Suprapubic skin (tissue), 4 donors: ENCODE measurements around the gene CBY2. TPM values are rescaled to one million over a fixed set of nuclear protein-coding genes. Genes with fewer than 3 reads are reported as not detected.
"Not testable (repeated sequence)": the region's sequence is repeated elsewhere in the genome, so short reads cannot be mapped to it uniquely, and the experiment has no call there.

ENCODE experiments used
- DNase-seq, 2 donors: peaks; one replicate each; pipeline ENCODE4 v3.0.0-alpha.2; 2019; ENCODE audit warnings: low spot score in 2 of 2
- H3K27ac ChIP-seq: fragments of 200-600 bp; sonication (generic); one replicate; pipeline ENCODE4 v1.5.1; 2019
- H3K27me3 ChIP-seq: fragments of 200-600 bp; sonication (generic); one replicate; pipeline ENCODE4 v1.5.1; 2019
- H3K36me3 ChIP-seq: fragments of 200-600 bp; sonication (generic); one replicate; pipeline ENCODE4 v1.5.1; 2019
- H3K4me1 ChIP-seq: fragments of 200-600 bp; sonication (generic); one replicate; pipeline ENCODE4 v1.5.1; 2019
- H3K4me3 ChIP-seq: fragments of 200-600 bp; sonication (generic); one replicate; pipeline ENCODE4 v1.5.1; 2019; ENCODE audit warnings: mild to moderate bottlenecking
- H3K9me3 ChIP-seq: fragments of 200-600 bp; sonication (generic); one replicate; pipeline ENCODE4 v1.5.1; 2019
- EP300 ChIP-seq: sonication (generic); formaldehyde crosslinking; IDR thresholded peaks from one replicate; pipeline ENCODE4 v1.6.1; 2017; ENCODE audit warnings: antibody characterized with exemption
- POLR2A ChIP-seq, 2 donors: fragments of 450-650 bp; IDR thresholded peaks; one replicate each; pipeline ENCODE4 v1.6.1; 2017; ENCODE audit warnings: antibody characterized with exemption in 2 of 2, mild to moderate bottlenecking in 2 of 2, moderate library complexity in 2 of 2
- POLR2AphosphoS5 ChIP-seq, 3 donors: sonication (generic); formaldehyde crosslinking; IDR thresholded peaks; one replicate each; pipeline ENCODE4 v1.6.1; 2017; ENCODE audit warnings: antibody characterized with exemption in 3 of 3
- WGBS: methylation state at CpG from one replicate; pipeline ENCODE4 v1.1.5; 2018; 5-methylcytosine and 5-hydroxymethylcytosine counted together
- total RNA-seq, 4 donors: library from RNA; depleted of rRNA; stranded (reverse); fragments of >200 nt; gene quantifications; one replicate each; pipeline ENCODE4 v1.1.0, GENCODE V29; 2016
- TF ChIP-seq, protein P1 (sequence below), 2 donors: fragments of 200-600 bp in 1 of 2; fragments of 450-650 bp in 1 of 2; sonication (generic) in 1 of 2; IDR thresholded peaks; one replicate each; pipeline ENCODE4 v1.5.1; 2016 to 2019; ENCODE audit warnings: antibody characterized with exemption in 2 of 2, mild to moderate bottlenecking in 1 of 2, moderate library complexity in 1 of 2

The CBY2 gene
- total RNA-seq, 4 donors from 2014 or later: 0.49 TPM; not detected in 3

GRCh38 chr13:45752510-45752909 is 50.4 kb downstream of the CBY2 start:
- Histone ChIP-seq H3K27me3 (no peaks in the 10 kb centered on the region), H3K9me3 (no peaks in the 10 kb centered on the region), H3K4me1 (no peaks in the 10 kb centered on the region), H3K4me3 (no peak overlapping the region), H3K36me3 (no peaks in the 10 kb centered on the region), H3K27ac (no peak overlapping the region)
- WGBS: 71% methylated on average over 1 of the region's 1 CpG
- no peak for TF ChIP-seq POLR2A (IDR thresholded peaks at IDR 0.05)
- TF ChIP-seq, protein P1, sequence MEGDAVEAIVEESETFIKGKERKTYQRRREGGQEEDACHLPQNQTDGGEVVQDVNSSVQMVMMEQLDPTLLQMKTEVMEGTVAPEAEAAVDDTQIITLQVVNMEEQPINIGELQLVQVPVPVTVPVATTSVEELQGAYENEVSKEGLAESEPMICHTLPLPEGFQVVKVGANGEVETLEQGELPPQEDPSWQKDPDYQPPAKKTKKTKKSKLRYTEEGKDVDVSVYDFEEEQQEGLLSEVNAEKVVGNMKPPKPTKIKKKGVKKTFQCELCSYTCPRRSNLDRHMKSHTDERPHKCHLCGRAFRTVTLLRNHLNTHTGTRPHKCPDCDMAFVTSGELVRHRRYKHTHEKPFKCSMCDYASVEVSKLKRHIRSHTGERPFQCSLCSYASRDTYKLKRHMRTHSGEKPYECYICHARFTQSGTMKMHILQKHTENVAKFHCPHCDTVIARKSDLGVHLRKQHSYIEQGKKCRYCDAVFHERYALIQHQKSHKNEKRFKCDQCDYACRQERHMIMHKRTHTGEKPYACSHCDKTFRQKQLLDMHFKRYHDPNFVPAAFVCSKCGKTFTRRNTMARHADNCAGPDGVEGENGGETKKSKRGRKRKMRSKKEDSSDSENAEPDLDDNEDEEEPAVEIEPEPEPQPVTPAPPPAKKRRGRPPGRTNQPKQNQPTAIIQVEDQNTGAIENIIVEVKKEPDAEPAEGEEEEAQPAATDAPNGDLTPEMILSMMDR (IDR thresholded peaks at IDR 0.05): no peak
- TF ChIP-seq POLR2AphosphoS5 (IDR thresholded peaks at IDR 0.05): no peak
- TF ChIP-seq EP300: no peak
- no peak for DNase-seq

GRCh38 chr13:45756498-45756897 is 54.4 kb downstream of the CBY2 start:
- not testable (repeated sequence) for H3K27ac ChIP-seq, DNase-seq, H3K9me3 ChIP-seq, H3K4me1 ChIP-seq, H3K27me3 ChIP-seq, H3K36me3 ChIP-seq, H3K4me3 ChIP-seq
- 88% methylated on average over 1 of the region's 1 CpG for WGBS

GRCh38 chr13:45757589-45757988 is 55.5 kb downstream of the CBY2 start:
- not testable (repeated sequence) for H3K27ac ChIP-seq, H3K4me3 ChIP-seq, H3K36me3 ChIP-seq, H3K27me3 ChIP-seq, DNase-seq, H3K4me1 ChIP-seq, H3K9me3 ChIP-seq
- 72% methylated on average over 3 of the region's 3 CpGs for WGBS

GRCh38 chr13:45763419-45763818 is 61.3 kb downstream of the CBY2 start:
- TF ChIP-seq POLR2AphosphoS5 (IDR thresholded peaks at IDR 0.05): no peak
- TF ChIP-seq, protein P1 (IDR thresholded peaks at IDR 0.05): no peak
- TF ChIP-seq EP300: no peak
- TF ChIP-seq POLR2A (IDR thresholded peaks at IDR 0.05): no peak
- no peak for DNase-seq
- no peak overlapping the region for H3K27ac ChIP-seq
- no peaks in the 10 kb centered on the region for H3K4me1 ChIP-seq
- no peaks in the 10 kb centered on the region for H3K36me3 ChIP-seq
- peaks cover under 1% of the 10 kb centered on the region for H3K9me3 ChIP-seq
- H3K4me3 ChIP-seq: no peak overlapping the region
- H3K27me3 ChIP-seq: peaks cover 3% of the 10 kb centered on the region
- WGBS: 86% methylated on average over 4 of the region's 4 CpGs

Other genes with a start within 250 kb of the CBY2 start
- 10 to 100 TPM; 23.8 to 70.5 (median 31.7) TPM for gene COG3, start 237.4 kb upstream of the CBY2 start, total RNA-seq
- not detected for gene ERICH6B, start 86.6 kb upstream of the CBY2 start, total RNA-seq
- under 1 TPM in 2 of 4 donors, not detected in 2; 0.10 to 0.38 TPM for gene SIAH3, start 149.4 kb downstream of the CBY2 start, total RNA-seq